MCF 10A (cell line): ENCODE data around the gene CEP120. TPM values are rescaled to one million over a fixed set of nuclear protein-coding genes. Genes with fewer than 3 reads are reported as not detected.

Experiments used
- BruUV-seq: library from RNA; stranded (reverse); fragments of 400-500 nt; replicated peaks from 2 replicates; lab custom pipeline; 2021; lab: Mats Ljungman, UMichigan
- CTCF ChIA-PET: fragments of 300-600 bp; sonication (Branson Sonifier 250); formaldehyde crosslinking; extraction: SDS; loops from one replicate; lab custom pipeline; 2021; ENCODE audit warnings: antibody characterized with exemption, inconsistent platforms; lab: Yijun Ruan, JAX
- POLR2A ChIA-PET: fragments of 300-600, 350-650 bp; sonication (Branson Sonifier 250); formaldehyde crosslinking; extraction: SDS; loops from one replicate; lab custom pipeline; 2020; ENCODE audit warnings: antibody characterized with exemption, inconsistent platforms; lab: Yijun Ruan, JAX
- DNase-seq: peaks from one replicate; pipeline ENCODE4 v3.0.0-alpha.2; 2018; ENCODE audit not compliant: unreplicated experiment
- H3K27ac Mint-ChIP-seq: one replicate; pipeline ENCODE4 v1.8.0; 2022; ENCODE audit warnings: mild to moderate bottlenecking, low read depth, mixed read lengths; ENCODE audit not compliant: unreplicated experiment
- H3K27me3 Mint-ChIP-seq: one replicate; pipeline ENCODE4 v1.8.0; 2022; ENCODE audit warnings: mixed read lengths; ENCODE audit not compliant: insufficient read depth, unreplicated experiment
- H3K36me3 Mint-ChIP-seq: one replicate; pipeline ENCODE4 v1.8.0; 2022; ENCODE audit warnings: mild to moderate bottlenecking, moderate library complexity, mixed read lengths; ENCODE audit not compliant: insufficient read depth, unreplicated experiment
- H3K4me1 Mint-ChIP-seq: one replicate; pipeline ENCODE4 v1.8.0; 2022; ENCODE audit warnings: mixed read lengths; ENCODE audit not compliant: insufficient read depth, unreplicated experiment
- H3K4me3 Mint-ChIP-seq: one replicate; pipeline ENCODE4 v1.8.0; 2022; ENCODE audit warnings: mild to moderate bottlenecking, moderate library complexity, mixed read lengths; ENCODE audit not compliant: unreplicated experiment
- H3K9me3 Mint-ChIP-seq: one replicate; pipeline ENCODE4 v1.8.0; 2022; ENCODE audit warnings: mixed read lengths; ENCODE audit not compliant: unreplicated experiment
- intact Hi-C: fragments of 100-400 bp; cut with micrococcal nuclease; formaldehyde crosslinking; loops from 2 replicates; pipeline ENCODE4 v1.14.1; 2022
- total RNA-seq: library from RNA; stranded (reverse); gene quantifications from 2 replicates; pipeline ENCODE4 v1.2.3, GENCODE V29; 2022
- TF ChIP-seq, protein P1 (sequence below): fragments of 200-600 bp; IDR thresholded peaks from one replicate; pipeline ENCODE4 v1.8.0; 2022; ENCODE audit warnings: antibody characterized with exemption, mild to moderate bottlenecking; ENCODE audit not compliant: unreplicated experiment

The CEP120 gene
- total RNA-seq, 1 experiment from 2014 or later, result 54.5 TPM

DNA sequence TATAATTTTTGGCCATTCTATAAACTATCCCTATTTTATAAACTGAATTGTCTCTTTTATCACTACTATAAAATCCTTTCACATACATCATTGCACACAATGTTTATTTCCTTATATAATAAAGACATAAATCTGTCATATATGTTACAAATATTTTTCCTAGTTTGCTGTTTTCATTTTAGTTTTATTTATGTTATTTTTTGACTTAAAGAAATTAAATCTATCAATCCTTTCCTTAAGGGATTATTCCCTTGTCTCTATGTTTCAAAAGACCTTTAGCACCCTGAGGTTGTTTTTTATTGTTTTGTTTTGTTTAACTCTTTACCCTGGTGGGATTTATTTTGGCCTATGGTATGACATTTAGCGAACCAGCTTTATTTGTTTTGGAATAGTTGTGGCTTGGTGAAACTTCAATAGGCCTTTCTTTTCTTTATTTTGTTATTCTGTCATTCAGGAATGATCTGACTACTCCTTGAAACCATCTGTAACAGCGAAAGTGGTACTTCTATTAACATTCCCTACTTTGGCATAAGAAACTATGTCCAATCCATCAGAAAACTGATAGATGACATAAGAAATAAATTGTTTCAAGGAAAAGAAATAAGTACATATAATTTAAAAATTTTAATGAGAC is 125.9 kb downstream of the CEP120 start:
- BruUV-seq, result no TSS peak
- Mint-ChIP-seq H3K4me1 (no peaks in the 10 kb centered on the region), H3K27ac (no peak overlapping the region), H3K36me3 (no peaks in the 10 kb centered on the region), H3K4me3 (no peak overlapping the region), H3K27me3 (peaks cover 21% of the 10 kb centered on the region), H3K9me3 (no peaks in the 10 kb centered on the region)
- ChIA-PET POLR2A (no interaction called here), CTCF (interaction anchor here (0.8 kb wide), 1 partner anchor 10 kb away, joined by 5 read pairs; no protein-coding TSS in a partner anchor)
- intact Hi-C loops, result no loop called here
- TF ChIP-seq, protein P1, sequence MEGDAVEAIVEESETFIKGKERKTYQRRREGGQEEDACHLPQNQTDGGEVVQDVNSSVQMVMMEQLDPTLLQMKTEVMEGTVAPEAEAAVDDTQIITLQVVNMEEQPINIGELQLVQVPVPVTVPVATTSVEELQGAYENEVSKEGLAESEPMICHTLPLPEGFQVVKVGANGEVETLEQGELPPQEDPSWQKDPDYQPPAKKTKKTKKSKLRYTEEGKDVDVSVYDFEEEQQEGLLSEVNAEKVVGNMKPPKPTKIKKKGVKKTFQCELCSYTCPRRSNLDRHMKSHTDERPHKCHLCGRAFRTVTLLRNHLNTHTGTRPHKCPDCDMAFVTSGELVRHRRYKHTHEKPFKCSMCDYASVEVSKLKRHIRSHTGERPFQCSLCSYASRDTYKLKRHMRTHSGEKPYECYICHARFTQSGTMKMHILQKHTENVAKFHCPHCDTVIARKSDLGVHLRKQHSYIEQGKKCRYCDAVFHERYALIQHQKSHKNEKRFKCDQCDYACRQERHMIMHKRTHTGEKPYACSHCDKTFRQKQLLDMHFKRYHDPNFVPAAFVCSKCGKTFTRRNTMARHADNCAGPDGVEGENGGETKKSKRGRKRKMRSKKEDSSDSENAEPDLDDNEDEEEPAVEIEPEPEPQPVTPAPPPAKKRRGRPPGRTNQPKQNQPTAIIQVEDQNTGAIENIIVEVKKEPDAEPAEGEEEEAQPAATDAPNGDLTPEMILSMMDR, result no peak
- DNase-seq, result no peak

Other genes starting within 250 kb of the CEP120 start
- gene CSNK1G3, start 88.8 kb upstream of the CEP120 start, total RNA-seq, result 92.8 and 110 TPM in 2 replicates